Activated CD8-positive, alpha-beta T cell treated with anti-CD3 and anti-CD28 coated beads for 36 hours (primary cell): ENCODE data around the gene VSTM2B. TPM values are rescaled to one million over a fixed set of nuclear protein-coding genes. Genes with fewer than 3 reads are reported as not detected.

Experiments
- ATAC-seq: fragments of 200-7000 bp; cut with Tn5 transposase; one replicate; pipeline ENCODE4 v1.10.0; 2021; ENCODE audit warnings: mild to moderate bottlenecking, moderate library complexity
- CTCF ChIA-PET: fragments of 350-600 bp; sonication (Branson Sonifier 250); formaldehyde crosslinking; loops from one replicate; lab custom pipeline; 2021; ENCODE audit warnings: antibody characterized with exemption; lab: Charles Lee
- POLR2A ChIA-PET: fragments of 350-600 bp; sonication (Branson Sonifier 250); formaldehyde crosslinking; loops from one replicate; lab custom pipeline; 2021; ENCODE audit warnings: antibody characterized with exemption; lab: Charles Lee
- DNase-seq: peaks from one replicate; pipeline ENCODE4 v3.0.0-alpha.2; 2020
- H3K27ac Mint-ChIP-seq: one replicate; pipeline ENCODE4 v1.8.0; 2021; ENCODE audit warnings: mild to moderate bottlenecking, mixed read lengths
- H3K27me3 Mint-ChIP-seq: one replicate; pipeline ENCODE4 v1.8.0; 2021; ENCODE audit warnings: mixed read lengths
- H3K36me3 Mint-ChIP-seq: one replicate; pipeline ENCODE4 v1.8.0; 2021; ENCODE audit warnings: low read depth, mixed read lengths
- H3K4me1 Mint-ChIP-seq: one replicate; pipeline ENCODE4 v1.8.0; 2021; ENCODE audit warnings: low read depth, mixed read lengths
- H3K4me3 Mint-ChIP-seq: one replicate; pipeline ENCODE4 v1.8.0; 2021; ENCODE audit warnings: mild to moderate bottlenecking, moderate library complexity, mixed read lengths
- H3K9me3 Mint-ChIP-seq: one replicate; pipeline ENCODE4 v1.8.0; 2021; ENCODE audit warnings: mixed read lengths
- CTCF ChIP-seq: fragments of 200-600 bp; IDR thresholded peaks from one replicate; pipeline ENCODE4 v1.8.0; 2022; ENCODE audit warnings: antibody characterized with exemption, mild to moderate bottlenecking
- intact Hi-C: fragments of 100-400 bp; cut with micrococcal nuclease; formaldehyde crosslinking; loops from one replicate; pipeline ENCODE4 v1.10.0; 2022
- total RNA-seq, 2 experiments: library from RNA; stranded (reverse); gene quantifications; one replicate each; pipeline ENCODE4 v1.2.3, GENCODE V29; 2021

The VSTM2B gene
- total RNA-seq, 2 experiments from 2014 or later = not detected

GRCh38 chr19:29610574-29611271 is 84.9 kb downstream of the VSTM2B start:
- ATAC-seq = peak; percentile 74
- Mint-ChIP-seq H3K27ac (peak overlapping the region; percentile 39), H3K4me3 (no peak overlapping the region), H3K36me3 (peaks cover 52% of the 10 kb centered on the region), H3K4me1 (peaks cover 25% of the 10 kb centered on the region), H3K9me3 (no peaks in the 10 kb centered on the region), H3K27me3 (no peaks in the 10 kb centered on the region)
- intact Hi-C loops = loop anchor here (1.0 to 2.0 kb wide), 2 partner anchors 81 to 106 kb away; no protein-coding TSS in a partner anchor
- POLR2A ChIA-PET = interaction anchor here (0.8 to 4.2 kb wide), 12 partner anchors 10 to 253 kb away, joined by 3 to 30 read pairs (median 4); partner anchors contain the start of gene C19orf12
- peak; percentile 86 for TF ChIP-seq CTCF
- CTCF ChIA-PET = interaction anchor here (0.6 to 8.9 kb wide), 41 partner anchors 9 to 142 kb away, joined by 3 to 217 read pairs (median 5); partner anchors contain the start of genes C19orf12 and PLEKHF1
- DNase-seq = peak; percentile 92

- peaks cover 49% of the 10 kb centered on the region for H3K36me3 Mint-ChIP-seq
- H3K27me3 Mint-ChIP-seq = no peaks in the 10 kb centered on the region
- DNase-seq (no peak), ATAC-seq (no peak)
- intact Hi-C loops = no loop called here
- no peaks in the 10 kb centered on the region for H3K9me3 Mint-ChIP-seq
- H3K27ac Mint-ChIP-seq = no peak overlapping the region
- peaks cover 19% of the 10 kb centered on the region for H3K4me1 Mint-ChIP-seq
- TF ChIP-seq CTCF = no peak
- POLR2A ChIA-PET = interaction anchor here (0.6 to 4.2 kb wide), 9 partner anchors 8 to 104 kb away, joined by 3 to 30 read pairs (median 12); no protein-coding TSS in a partner anchor
- no peak overlapping the region for H3K4me3 Mint-ChIP-seq
- CTCF ChIA-PET = interaction anchor here (1.0 to 8.9 kb wide), 11 partner anchors 9 to 109 kb away, joined by 3 to 217 read pairs (median 38); partner anchors contain the start of gene C19orf12
Measured at GRCh38 chr19:29612121-29612520, 86.3 kb downstream of the VSTM2B start.

GRCh38 chr19:29612801-29613595 is 87.2 kb downstream of the VSTM2B start:
- no peak for ATAC-seq
- H3K9me3 Mint-ChIP-seq = no peaks in the 10 kb centered on the region
- H3K36me3 Mint-ChIP-seq = peaks cover 49% of the 10 kb centered on the region
- CTCF ChIA-PET = interaction anchor here (2.0 to 8.9 kb wide), 7 partner anchors 9 to 103 kb away, joined by 8 to 217 read pairs (median 66); partner anchors contain the start of gene C19orf12
- H3K4me3 Mint-ChIP-seq = no peak overlapping the region
- POLR2A ChIA-PET = interaction anchor here (0.6 to 4.2 kb wide), 2 partner anchors 59 to 72 kb away, joined by 3 to 30 read pairs; no protein-coding TSS in a partner anchor
- no peak for TF ChIP-seq CTCF
- intact Hi-C loops = no loop called here
- H3K27me3 Mint-ChIP-seq = no peaks in the 10 kb centered on the region
- peaks cover 15% of the 10 kb centered on the region for H3K4me1 Mint-ChIP-seq
- no peak for DNase-seq
- no peak overlapping the region for H3K27ac Mint-ChIP-seq

GRCh38 chr19:29614046-29614445 is 88.3 kb downstream of the VSTM2B start:
- ChIA-PET POLR2A (interaction anchor here (0.7 to 1.3 kb wide), 2 partner anchors 7 to 63 kb away, joined by 3 to 5 read pairs; no protein-coding TSS in a partner anchor), CTCF (interaction anchor here (1.3 to 8.9 kb wide), 5 partner anchors 8 to 146 kb away, joined by 3 to 115 read pairs (median 8); partner anchors contain the start of gene POP4)
- no peak for TF ChIP-seq CTCF
- H3K36me3 Mint-ChIP-seq = peaks cover 48% of the 10 kb centered on the region
- no peak overlapping the region for H3K27ac Mint-ChIP-seq
- intact Hi-C loops = no loop called here
- no peak overlapping the region for H3K4me3 Mint-ChIP-seq
- H3K27me3 Mint-ChIP-seq = no peaks in the 10 kb centered on the region
- no peaks in the 10 kb centered on the region for H3K9me3 Mint-ChIP-seq
- DNase-seq (no peak), ATAC-seq (no peak)
- peaks cover 15% of the 10 kb centered on the region for H3K4me1 Mint-ChIP-seq

Other genes with a start within 250 kb of the VSTM2B start
- 10 to 100 TPM; 84.7 to 89.5 TPM for gene POP4, start 80.3 kb downstream of the VSTM2B start, total RNA-seq
- 10 to 100 TPM; 30.4 to 31.7 TPM for gene PLEKHF1, start 139.5 kb downstream of the VSTM2B start, total RNA-seq
- gene C19orf12, start 189.3 kb downstream of the VSTM2B start, total RNA-seq = 10 to 100 TPM; 33.3 to 36.6 TPM